SHP77 treated with DMSO at 0.1 percent for 48 hours (cell line): ENCODE measurements around the gene UTRN.

Experiments used
- DNase-seq: peaks from one replicate; lab custom pipeline; 2025; lab: John Stamatoyannopoulos, UW

Gene UTRN

DNA sequence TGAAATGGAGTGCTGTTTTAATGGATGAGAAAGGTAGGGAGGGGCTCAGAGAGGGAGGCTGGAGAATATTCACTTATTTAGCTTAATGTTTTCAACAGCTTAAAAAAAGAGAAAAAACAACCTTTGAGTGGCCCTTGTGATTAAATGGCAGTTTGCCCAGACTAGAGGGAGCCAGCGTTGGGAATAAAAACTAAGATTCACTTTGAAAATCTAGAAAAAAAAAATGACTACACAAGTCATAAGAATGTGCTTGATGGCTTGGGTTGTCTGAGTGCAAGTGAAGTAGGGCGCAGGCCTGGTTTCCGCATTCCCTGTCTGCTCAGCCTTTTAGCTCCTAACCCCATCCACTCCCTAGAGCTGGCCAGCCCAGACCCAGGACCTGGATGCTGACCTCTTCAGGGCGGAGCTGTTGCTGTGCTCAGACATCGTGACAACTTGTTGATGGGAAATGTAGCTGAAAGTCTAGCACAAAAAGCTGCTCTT is 28.9 kb downstream of the UTRN start:
- DNase-seq: no peak

- no peak for DNase-seq
Observed at GRCh38 chr6:144314562-144314961, 29.4 kb downstream of the UTRN start.

DNA sequence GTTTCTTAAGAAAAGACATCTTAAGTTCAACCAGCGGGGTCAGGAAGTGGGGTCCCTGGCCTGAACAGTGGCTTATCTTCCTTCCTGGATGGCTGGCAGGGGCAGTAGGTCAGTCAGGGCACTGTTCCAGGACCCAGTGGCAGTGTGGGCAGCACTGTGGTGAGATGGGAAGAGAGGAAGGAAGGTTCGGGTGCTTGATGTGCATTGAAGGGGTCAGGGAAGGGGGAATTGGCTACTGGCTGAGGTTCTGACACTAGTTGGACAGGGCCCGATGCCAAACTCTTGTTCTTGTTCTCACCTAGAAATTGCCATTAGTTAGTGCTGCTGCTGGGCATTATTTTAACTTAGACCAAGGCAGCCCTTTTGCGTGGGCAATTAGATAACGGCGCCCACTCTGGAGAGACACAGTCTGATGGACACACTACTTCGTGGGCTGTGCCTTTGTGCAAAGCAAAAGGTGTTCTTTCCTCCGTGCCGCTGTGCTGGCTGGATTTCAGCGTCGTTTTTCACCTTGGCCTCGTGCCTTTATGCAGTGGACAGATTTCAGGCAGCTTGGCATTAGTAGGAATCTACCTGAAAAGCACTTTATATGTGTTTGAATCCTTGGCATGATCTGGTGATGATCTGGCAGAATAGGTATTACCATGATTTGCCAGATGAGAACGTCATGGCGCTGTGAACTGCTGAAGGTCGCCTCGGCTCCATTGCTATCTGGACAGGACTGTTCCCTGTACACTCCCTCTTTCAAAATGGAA is 30.3 kb downstream of the UTRN start:
- DNase-seq: no peak

- DNase-seq: no peak
Observed at GRCh38 chr6:144315981-144316861, 31.1 kb downstream of the UTRN start.

- DNase-seq: no peak
Observed at GRCh38 chr6:144316862-144317195, 31.7 kb downstream of the UTRN start.

DNA sequence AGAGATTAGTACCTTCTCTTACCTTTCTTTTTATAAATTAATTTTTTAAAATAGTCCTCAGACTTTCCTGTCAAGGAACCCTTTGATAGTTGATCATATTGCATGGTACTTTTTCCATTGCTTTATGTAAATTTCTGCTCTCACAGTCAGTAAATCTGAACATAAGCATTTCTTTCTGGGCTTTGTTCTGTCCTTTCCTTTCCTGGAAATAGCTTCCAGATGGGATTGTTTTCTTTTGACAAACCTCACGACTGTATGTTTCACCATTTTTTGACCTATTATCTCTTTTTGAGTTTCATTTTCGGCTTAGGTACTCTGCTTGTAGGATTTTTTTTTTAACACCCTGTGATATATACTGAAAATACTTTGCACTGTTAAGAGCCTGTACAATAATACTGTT is 32.6 kb downstream of the UTRN start:
- no peak for DNase-seq

DNA sequence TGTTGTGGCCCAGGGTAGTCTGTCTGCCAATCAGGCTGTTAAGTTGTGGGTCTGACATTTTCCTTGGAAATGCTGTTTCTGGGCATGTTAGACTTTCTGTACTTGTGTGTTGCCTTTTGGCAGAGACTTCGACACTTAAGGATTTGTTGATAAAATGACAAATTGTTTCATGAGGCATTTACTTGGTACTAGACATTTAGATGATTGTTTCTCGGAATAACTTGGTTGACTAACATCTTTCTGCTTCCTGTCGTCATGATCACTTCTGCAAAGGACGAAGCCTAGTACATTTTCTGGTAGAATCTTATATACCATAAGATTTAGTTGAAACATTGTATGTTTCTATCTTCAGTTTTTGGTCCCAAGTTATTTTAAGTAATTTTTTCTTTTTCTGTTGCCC is 34.1 kb downstream of the UTRN start:
- DNase-seq: no peak

DNA sequence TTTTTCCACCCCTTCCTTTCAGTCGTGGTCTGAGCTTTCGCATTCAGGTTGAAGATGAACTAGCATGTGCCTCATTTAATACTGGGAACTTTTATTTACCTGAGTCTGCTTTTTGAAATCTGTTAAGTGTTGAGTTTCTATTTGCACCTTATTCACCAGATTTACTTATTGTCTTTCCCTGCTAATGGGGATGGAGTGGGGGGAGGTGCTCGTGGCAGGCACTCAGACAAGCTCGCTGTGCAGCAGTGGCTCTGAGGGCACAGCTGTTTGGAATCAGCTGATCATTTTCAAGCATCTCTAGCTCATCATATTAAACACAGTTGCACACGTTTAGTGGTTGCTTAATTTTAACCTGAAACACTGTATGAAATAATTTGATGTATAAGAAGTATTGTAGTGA is 35.6 kb downstream of the UTRN start:
- DNase-seq: no peak

DNA sequence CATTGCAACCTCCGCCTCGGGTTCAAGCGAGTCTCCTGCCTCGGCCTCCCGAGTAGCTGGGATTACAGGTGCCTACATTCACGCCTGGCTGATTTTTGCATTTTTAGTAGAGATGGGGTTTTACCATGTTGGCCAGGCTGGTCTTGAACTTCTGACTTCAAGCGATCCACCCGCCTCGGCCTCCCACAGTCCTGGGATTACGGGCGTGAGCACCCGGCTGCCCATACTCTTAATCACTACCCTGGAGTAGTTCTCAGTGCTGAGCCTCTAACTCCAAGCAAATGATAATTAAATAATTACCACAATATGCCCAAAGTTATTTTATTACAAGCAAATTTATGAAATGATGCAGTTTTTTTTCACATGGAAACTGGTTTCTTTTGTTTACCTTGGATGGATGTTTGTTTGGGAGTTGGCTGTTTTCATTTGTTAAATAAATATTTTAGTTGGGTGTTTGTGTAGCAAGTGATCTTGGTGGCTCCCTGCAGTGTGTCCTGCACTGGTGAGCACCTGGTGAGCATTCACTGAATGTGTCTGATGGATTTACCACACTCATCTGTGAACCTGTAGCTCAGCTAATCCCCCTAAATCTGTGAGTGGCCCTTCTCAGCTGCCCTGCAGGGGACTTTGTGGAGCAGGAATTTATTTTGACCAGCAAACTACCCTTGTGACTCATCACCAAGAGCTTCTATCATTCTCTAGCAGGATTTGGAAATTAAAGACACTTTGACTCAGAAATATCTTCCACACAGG is 36.9 kb downstream of the UTRN start:
- DNase-seq: no peak

DNA sequence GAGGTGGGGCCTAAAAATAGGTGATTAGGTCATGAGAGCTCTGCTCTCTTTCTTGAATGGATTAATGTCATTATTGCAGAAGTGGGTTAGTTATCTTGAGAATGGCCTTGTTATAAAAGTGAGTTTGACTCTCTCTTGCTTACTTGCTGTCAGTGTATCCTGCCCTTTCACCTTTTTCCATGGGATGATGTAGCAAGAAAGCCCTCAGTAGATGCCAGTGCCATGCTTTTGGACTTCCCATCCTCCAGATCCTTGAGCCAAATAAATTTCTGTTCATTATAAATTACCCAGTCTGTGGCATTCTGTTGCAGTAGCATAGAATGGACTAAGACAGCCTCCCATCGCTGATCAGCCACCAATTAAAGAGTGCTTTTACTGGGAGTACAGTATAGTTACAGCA is 40.1 kb downstream of the UTRN start:
- DNase-seq: no peak

DNA sequence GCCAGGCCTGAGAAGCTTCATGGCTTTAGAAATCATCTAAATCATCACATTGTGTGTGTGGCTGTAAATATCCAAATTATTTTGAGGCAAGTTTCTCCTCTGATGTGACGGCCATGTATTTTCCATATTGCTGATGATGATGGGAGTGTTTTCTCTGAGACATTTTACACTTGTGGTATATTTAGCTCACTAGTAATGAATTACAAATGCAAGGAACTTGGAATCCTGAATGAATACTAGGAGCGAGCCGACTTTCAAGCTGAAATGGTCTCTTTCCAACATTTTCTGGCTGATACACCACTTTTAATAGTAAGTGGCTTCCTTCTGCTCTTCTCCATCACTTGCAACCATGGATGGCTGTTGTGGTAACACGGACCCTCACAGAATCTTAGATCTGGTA is 41.3 kb downstream of the UTRN start:
- DNase-seq: no peak

DNA sequence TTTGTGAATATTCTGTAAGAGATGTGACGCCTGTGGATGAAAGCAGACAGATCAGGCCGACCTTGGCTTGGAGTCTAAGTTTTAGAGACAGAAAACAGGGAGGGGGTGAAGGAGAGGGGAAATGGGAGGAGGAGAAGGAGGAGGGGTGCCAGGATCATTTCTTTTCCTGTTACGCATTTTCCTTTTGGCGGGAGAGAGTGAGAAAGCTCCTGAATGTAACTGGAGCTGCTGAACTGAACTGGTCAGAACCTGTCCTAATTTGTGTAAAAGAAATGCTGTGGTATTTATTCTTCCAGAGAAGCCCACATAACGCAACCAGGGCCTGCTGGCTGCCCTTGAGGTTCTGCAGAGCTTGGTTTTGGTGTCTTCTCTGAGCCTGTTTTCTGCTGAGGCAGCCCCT is 41.9 kb downstream of the UTRN start:
- DNase-seq: no peak

DNA sequence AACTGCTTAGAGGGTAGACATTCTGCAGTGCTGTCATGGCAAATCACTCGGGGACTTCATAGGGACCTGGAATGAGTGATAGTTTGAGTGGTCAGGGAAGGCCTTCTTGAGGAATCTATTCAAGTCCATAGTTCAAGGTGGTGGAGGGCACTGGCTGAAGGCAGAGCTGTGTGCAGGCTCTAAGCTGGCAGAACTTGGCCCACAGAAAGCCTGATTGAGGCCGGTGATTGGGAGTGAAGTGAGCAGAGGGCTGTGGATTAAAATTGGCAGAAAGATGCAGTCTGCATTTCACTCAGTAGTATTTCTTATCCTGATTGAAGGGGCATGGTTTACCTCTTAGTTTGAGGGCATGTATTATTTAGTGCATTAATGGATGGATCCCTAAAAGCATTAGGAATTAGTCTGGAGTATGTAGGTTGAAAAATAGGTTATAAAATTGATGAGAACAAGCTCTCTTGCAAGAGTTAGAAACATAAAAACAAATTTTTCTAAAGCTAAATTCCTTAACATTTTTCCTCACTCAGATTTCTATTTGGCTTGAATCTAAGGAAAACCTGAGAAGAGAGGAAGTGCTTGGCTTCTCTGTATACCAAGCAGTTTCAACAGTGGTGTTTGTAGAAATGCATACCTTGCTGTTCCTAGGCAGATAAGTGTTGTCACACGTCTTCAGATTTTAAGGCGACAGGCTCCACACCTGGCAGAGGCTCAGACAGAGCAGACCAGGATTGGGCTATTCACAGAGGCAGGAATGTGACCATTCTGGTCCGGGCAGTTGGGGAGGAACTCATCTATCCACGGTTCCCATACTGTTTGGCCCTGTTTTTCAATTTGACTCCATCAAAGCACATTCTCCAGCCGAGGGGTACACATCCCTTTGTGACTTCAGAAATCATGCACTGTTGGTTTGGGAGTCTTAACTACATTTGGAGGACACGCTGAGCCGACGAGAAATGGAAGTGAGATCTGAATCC is 45.2 kb downstream of the UTRN start:
- DNase-seq: no peak

GRCh38 chr6:144331491-144331969 is 46.4 kb downstream of the UTRN start:
- DNase-seq: no peak

DNA sequence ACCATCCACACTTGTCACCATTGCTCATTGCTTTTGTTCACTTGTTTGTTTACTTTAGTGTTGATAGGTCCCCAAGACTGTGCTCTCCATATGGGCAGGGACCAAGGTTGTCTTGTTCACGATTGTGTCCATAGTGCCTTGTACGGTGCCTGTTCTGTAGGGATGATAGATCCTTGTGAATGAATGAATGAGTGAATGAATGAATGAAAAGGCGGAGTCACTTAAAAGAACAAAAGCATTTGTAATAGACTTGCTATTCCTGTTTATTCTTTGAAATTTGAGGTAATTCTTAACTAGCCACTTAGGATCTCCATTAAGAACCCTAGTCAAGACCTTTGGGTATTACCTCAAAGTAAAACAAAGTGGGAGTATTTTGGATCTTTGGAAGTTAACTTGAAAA is 47.0 kb downstream of the UTRN start:
- DNase-seq: no peak

- DNase-seq: no peak
Observed at GRCh38 chr6:144334150-144334708, 49.1 kb downstream of the UTRN start.
